OCI-LY7 (cell line): ENCODE results near the gene CISD3.

Source experiments
- CTCF ChIP-seq: fragments of 200-600 bp; sonication (generic); conservative IDR thresholded peaks from 2 replicates; pipeline ENCODE4 v1.5.1; 2014; ENCODE audit warnings: mild to moderate bottlenecking, antibody characterized with exemption, low read length, moderate library complexity, mixed read lengths
- EZH2phosphoT487 ChIP-seq: fragments of 200-600 bp; sonication (generic); IDR thresholded peaks from 2 replicates; pipeline ENCODE4 v1.6.1; 2018; ENCODE audit warnings: low read depth, borderline replicate concordance, mild to moderate bottlenecking, mixed run types, antibody characterized with exemption, low read length, moderate library complexity, mixed read lengths

- TF ChIP-seq CTCF (0 out of 2 replicates have a peak, but pooled peaks have one; percentile 8), EZH2phosphoT487 (no peak)
These were observed 2.5 kb downstream of the CISD3 start for GRCh38 chr17:38732376-38733281.
